Thoracic aorta (tissue), 2 donors: ENCODE data around the gene NUTM2E. TPM values are rescaled to one million over a fixed set of nuclear protein-coding genes. Genes with fewer than 3 reads are reported as not detected.
A peak's percentile ranks its signal among the peaks of the same experiment; 100 is the strongest.
"Not testable (repeated sequence)": the region's sequence is repeated elsewhere in the genome, so short reads cannot be mapped to it uniquely, and the experiment has no call there.

Source experiments
- ATAC-seq: fragments of 150-250 bp; one replicate; pipeline ENCODE4 v1.8.0; 2017; ENCODE audit warnings: low read depth; ENCODE audit not compliant: insufficient number of reproducible peaks, low FRiP score
- DNase-seq: peaks from one replicate; pipeline ENCODE4 v3.0.0-alpha.2; 2020; ENCODE audit warnings: low spot score
- H3K27ac ChIP-seq, 2 donors: fragments of 200-600 bp; sonication (generic); 1 replicate in 1 of 2; 2 replicates in 1 of 2; pipeline ENCODE4 v1.5.1; 2016; ENCODE audit warnings: mild to moderate bottlenecking in 2 of 2, moderate library complexity in 2 of 2
- H3K27me3 ChIP-seq: fragments of 200-600 bp; sonication (generic); replicated peaks from 2 replicates; pipeline ENCODE4 v1.6.0; 2016; ENCODE audit warnings: mild to moderate bottlenecking; ENCODE audit not compliant: insufficient read depth
- H3K36me3 ChIP-seq: fragments of 200-600 bp; sonication (generic); one replicate; pipeline ENCODE4 v1.5.1; 2016
- H3K4me1 ChIP-seq, 2 donors: fragments of 200-600 bp; sonication (generic); 1 replicate in 1 of 2; 2 replicates in 1 of 2; pipeline versions ENCODE4 v1.5.1 to v1.6.0; 2016; ENCODE audit warnings: low read depth in 2 of 2, mild to moderate bottlenecking in 1 of 2; ENCODE audit not compliant: control insufficient read depth in 1 of 2
- H3K4me3 ChIP-seq: fragments of 200-600 bp; sonication (generic); 2 replicates; pipeline ENCODE4 v1.5.1; 2016; ENCODE audit warnings: mild to moderate bottlenecking
- H3K9me3 ChIP-seq: fragments of 200-600 bp; sonication (generic); 2 replicates; pipeline ENCODE4 v1.5.1; 2016
- CTCF ChIP-seq: fragments of 200-600 bp; sonication (generic); IDR thresholded peaks from one replicate; pipeline ENCODE4 v1.5.1; 2019; ENCODE audit warnings: antibody characterized with exemption
- total RNA-seq, 2 donors: library from RNA; depleted of rRNA; stranded (reverse); fragments of >200 nt; gene quantifications; one replicate each; pipeline versions ENCODE4 v1.1.0 to v1.2.3, GENCODE V29; 2016

The NUTM2E gene
- total RNA-seq, 2 donors from 2014 or later: not detected

DNA sequence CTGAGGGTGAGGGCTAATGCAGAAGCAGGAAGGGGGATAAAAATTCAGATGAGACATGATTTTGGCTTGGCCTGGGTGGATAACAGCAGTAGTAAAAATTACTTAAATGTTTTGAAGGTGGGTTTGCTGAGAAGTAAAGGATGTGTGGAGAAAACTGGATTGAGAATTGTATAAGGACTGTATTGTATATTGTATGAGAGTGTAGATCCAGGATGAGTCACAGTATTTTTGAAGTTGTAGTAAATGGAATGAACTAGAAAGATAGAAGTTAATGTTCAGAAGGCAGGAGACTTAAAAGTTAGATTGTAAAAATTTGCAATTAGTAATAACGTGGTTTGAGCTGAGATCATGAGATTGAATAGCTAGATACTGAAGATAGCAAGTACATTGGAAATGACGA lies 10.2 kb upstream of the NUTM2E start:
- not testable (repeated sequence) for H3K4me1 ChIP-seq, H3K27ac ChIP-seq, DNase-seq, ATAC-seq, H3K9me3 ChIP-seq, H3K36me3 ChIP-seq, H3K27me3 ChIP-seq, H3K4me3 ChIP-seq

- not testable (repeated sequence) for H3K36me3 ChIP-seq, H3K27me3 ChIP-seq, H3K4me3 ChIP-seq, DNase-seq, H3K9me3 ChIP-seq, H3K27ac ChIP-seq, ATAC-seq, H3K4me1 ChIP-seq
Measured at GRCh38 chr10:79823387-79823786, 3.2 kb upstream of the NUTM2E start.

DNA sequence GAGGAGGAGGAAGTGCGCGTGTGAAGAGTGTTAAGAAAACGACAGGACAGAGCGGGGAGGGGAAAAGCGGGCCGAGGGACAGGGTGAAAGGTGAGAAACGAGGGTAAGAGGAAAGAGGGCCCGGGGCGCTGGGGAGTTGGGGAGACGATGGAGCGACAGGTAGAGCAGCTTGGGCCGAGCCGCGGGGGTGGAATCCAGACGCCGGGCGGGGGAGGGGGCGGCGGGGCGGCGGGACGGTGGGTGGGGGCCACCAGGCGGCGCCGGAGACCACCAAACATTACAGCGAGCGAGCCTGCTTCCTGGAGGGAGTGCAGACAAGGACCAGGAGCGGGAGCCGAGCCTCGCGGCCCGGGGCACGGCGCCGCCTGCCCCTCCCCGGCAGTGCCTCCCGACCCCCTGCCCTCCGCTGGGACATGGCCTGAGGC lies 940 bp upstream of the NUTM2E start:
- not testable (repeated sequence) for DNase-seq

GRCh38 chr10:79826131-79826495 lies 426 bp upstream of the NUTM2E start:
- not testable (repeated sequence) for H3K27me3 ChIP-seq, H3K36me3 ChIP-seq, DNase-seq, ATAC-seq, H3K9me3 ChIP-seq
- Histone ChIP-seq H3K4me1 (peaks cover 9 to 11% of the 10 kb centered on the region in 2 donors), H3K27ac (peak overlapping the region; percentile 84 to 89), H3K4me3 (peak overlapping the region; percentile 72)

More for the DNA sequence above, 940 bp upstream of the NUTM2E start:
- H3K9me3 ChIP-seq, H3K27me3 ChIP-seq, H3K36me3 ChIP-seq: not testable (repeated sequence)
- Histone ChIP-seq H3K4me3 (peak overlapping the region; percentile 72), H3K4me1 (peaks cover 9 to 11% of the 10 kb centered on the region in 2 donors), H3K27ac (peak overlapping the region in 1 of 2 donors; percentile 84)
- TF ChIP-seq CTCF: peak; percentile 21
- ATAC-seq: peak; percentile 16

DNA sequence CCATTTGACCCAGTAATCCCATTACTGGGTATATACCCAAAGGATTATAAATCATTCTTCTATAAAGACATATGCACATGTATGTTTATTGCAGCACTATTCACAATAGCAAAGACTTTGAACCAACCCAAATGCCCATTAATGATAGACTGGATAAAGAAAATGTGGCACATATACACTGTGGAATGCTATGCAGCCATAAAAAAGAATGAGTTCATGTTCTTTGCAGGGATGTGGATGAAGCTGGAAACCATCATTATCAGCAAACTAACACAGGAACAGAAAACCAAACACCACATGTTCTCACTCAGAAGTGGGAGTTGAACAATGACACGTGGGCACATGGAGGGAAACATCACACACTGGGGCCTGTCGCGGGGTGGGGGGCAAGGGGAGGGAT lies 7.3 kb downstream of the NUTM2E start:
- not testable (repeated sequence) for H3K4me3 ChIP-seq, H3K36me3 ChIP-seq, H3K9me3 ChIP-seq, H3K27me3 ChIP-seq, DNase-seq, H3K4me1 ChIP-seq, ATAC-seq, H3K27ac ChIP-seq

DNA sequence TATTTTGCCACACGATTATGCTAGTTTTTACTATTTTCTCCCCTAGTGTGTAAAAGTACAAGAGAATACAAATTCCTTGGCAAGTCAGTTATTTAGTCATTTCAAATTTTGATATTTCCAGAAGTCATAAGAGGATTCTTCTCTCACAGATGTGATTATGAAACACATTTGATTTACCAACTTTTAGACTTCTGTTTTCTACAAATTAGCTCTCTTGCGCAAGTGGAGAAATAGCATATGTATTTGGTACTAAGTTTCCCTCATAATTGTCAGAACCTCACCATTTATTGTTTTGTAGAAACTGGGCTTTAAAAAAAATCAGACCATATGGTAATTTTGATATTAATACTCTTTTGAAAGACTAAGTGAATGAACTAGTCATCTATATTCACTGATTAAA lies 9.4 kb downstream of the NUTM2E start:
- H3K9me3 ChIP-seq, H3K27ac ChIP-seq, H3K27me3 ChIP-seq, ATAC-seq, H3K36me3 ChIP-seq, DNase-seq, H3K4me3 ChIP-seq, H3K4me1 ChIP-seq: not testable (repeated sequence)

GRCh38 chr10:79836891-79837290 lies 10.4 kb downstream of the NUTM2E start:
- H3K9me3 ChIP-seq, DNase-seq, H3K27ac ChIP-seq, H3K36me3 ChIP-seq, H3K4me1 ChIP-seq, ATAC-seq, H3K27me3 ChIP-seq, H3K4me3 ChIP-seq: not testable (repeated sequence)

- ATAC-seq, H3K27ac ChIP-seq, H3K9me3 ChIP-seq, H3K27me3 ChIP-seq, H3K4me3 ChIP-seq, H3K4me1 ChIP-seq, H3K36me3 ChIP-seq, DNase-seq: not testable (repeated sequence)
Measured at GRCh38 chr10:79838441-79838840, 11.9 kb downstream of the NUTM2E start.

DNA sequence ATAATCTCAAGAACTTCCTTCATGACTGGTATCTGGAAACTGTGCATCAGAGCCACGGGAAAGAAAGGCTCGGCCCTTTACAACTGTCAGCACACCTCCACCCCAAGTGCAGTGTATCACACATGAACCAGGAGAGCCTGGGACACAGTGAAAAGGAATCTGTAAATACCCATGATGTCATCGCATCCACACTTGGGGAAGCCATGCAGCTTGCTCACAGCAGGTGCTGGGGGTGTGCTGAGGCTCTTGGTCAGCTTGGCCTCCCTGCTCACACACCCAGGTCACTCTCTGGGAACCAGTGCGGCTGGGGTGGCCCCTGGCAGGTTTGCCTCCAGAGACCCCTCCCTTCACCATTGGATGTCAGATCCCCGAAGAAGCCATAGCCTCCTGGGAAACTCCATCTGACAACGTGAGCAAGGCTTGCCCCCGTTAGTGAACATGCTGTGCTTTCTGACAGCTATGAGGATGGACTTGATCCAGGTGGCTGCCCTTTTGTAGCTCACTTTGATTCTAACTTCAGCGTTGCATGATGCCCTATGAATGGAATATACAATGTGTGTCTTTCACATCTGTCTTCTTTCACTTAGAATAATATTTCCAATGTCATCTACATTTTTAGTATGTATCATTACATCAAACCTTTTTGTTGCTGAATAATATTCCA lies 26.8 kb downstream of the NUTM2E start:
- not testable (repeated sequence) for H3K36me3 ChIP-seq, H3K27me3 ChIP-seq, H3K27ac ChIP-seq, DNase-seq, H3K4me3 ChIP-seq, H3K9me3 ChIP-seq, ATAC-seq, H3K4me1 ChIP-seq

DNA sequence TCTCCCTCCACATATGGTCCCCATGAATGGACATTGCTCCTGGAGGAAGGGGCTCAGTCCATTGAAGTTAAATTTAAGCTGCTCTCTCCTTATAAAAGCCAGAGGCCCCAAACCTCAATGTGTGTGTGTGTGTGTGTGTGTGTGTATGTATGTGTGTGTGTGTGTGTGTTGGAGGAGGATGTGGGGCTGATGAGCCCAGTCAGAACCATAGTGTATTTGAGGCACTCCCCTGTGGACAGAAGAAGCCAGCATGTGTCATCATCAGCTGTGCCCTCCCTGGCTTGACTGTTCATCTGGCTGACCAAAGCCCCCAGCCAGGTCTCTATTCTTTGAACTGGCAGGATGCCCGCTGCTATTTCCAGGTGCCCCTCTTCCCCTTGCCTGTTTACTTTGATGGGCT lies 35.7 kb downstream of the NUTM2E start:
- ATAC-seq, H3K36me3 ChIP-seq, H3K4me3 ChIP-seq, H3K27ac ChIP-seq, H3K9me3 ChIP-seq, H3K4me1 ChIP-seq, DNase-seq, H3K27me3 ChIP-seq: not testable (repeated sequence)

- DNase-seq, H3K36me3 ChIP-seq, H3K27ac ChIP-seq, H3K4me3 ChIP-seq, H3K27me3 ChIP-seq, H3K9me3 ChIP-seq, ATAC-seq, H3K4me1 ChIP-seq: not testable (repeated sequence)
Measured at GRCh38 chr10:79862803-79863202, 36.3 kb downstream of the NUTM2E start.

GRCh38 chr10:79866903-79867551 lies 40.5 kb downstream of the NUTM2E start:
- not testable (repeated sequence) for H3K27ac ChIP-seq, H3K4me1 ChIP-seq, H3K9me3 ChIP-seq, H3K4me3 ChIP-seq, DNase-seq, H3K36me3 ChIP-seq, H3K27me3 ChIP-seq, ATAC-seq
